GM18870 (cell line): ENCODE data around the gene LRMDA.

Experiments
- ATAC-seq: cut with Tn5 transposase; IDR thresholded peaks from one replicate; pipeline ENCODE4 v1.9.1; 2021; ENCODE audit warnings: moderate library complexity; ENCODE audit not compliant: unreplicated experiment

The LRMDA gene

DNA sequence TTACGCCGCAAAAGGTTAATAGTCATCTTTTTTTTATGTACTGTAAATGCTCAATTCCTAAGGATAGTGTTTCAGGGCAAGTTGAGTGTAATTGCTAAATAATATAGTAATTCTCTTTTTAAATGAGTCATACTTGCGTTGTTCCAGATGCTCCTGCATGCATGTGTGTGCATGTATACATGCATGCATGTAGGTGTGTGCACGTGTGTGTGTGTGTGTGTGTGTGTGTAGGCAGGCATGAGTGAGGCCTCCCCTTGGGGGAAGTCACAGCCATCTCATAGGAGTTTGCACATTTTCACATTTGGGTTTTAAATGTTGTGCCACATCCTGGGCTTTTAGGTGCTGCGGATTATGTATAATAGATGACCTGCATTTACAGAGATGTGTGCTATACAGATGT lies 1110.4 kb downstream of the LRMDA start:
- no peak for ATAC-seq

DNA sequence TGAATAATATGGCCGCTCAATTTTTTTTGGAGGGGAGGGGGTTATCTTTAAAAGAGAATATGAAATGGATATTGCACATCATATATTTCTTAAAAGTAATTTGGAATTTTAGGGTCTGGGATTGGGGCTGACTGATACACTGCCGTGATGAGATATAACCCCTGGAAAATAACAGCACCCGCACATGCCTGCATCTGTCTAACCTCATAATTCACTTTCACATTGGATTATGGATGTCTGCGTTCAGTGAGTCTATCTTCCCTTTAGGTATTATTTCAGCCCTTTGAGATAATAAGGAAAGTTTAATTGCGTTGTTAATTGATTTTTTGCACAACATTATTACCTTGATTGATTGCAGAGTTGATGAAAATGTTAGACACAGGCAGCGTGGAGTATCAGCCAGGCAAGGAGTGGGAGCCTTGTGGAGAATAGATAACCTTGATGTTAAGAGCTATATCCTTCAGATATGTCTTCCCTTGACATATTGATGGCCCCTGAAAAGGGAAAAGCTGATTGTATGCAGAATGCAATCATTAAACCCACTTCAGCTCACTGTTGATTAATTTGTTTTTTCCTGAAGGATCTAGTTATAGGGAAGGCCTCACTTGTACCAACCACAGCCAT lies 1111.0 kb downstream of the LRMDA start:
- ATAC-seq = no peak

DNA sequence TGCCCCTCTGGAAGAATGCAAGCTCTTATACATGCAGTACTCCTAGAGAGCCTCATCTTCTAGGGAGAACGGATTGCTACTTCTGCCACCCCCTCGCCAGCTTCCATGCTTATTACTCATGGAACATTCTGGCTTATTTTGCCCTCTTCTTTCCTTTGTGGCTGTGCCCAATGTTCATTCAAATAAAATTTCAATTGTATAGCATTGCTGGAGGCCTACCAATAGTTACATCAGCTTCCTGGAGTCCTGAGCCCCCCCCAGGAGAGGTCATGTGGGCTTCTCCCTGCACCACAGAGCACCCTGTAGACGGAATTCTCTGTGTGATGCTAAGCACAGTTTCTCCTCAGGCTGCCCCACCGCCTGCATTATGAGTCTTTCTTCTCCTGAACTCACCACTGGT lies 1112.2 kb downstream of the LRMDA start:
- no peak for ATAC-seq

DNA sequence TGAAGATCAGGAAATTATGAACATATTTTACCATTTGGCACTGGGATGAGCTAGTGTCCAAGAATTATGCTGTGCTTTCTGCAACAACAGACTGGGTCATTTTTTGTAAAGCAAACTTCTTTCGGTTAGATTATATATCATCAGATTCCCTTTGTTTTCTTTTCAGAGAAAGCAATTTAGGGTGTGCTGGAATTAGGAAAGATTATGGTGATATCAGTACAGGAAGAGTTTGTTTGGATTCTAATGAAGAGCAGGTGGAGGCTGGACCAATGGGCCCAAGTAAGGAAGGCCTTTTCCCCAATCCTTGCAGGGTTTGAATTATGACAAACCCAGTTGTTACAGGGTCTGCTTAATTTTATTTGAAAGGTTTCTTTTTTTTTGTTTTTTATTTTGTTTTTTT lies 1113.4 kb downstream of the LRMDA start:
- no peak for ATAC-seq

DNA sequence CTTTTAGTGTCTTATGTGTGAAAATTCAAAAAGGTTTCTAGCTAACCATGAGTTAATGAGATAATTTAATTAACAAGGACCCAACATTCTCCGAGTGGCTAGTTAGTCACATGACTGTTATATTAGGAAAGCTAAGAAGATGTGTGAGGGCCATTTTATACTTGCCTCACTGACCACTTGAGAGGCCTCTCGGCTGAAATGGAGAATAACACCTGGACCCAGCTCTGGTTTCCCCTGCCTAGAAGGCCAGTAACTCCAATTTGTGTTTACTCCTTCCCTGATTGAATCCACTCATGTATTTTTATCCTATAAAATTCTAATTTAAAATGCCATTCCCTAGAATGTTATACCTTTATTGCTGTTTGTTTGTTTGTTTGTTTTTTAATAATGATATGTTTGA lies 1115.0 kb downstream of the LRMDA start:
- no peak for ATAC-seq

DNA sequence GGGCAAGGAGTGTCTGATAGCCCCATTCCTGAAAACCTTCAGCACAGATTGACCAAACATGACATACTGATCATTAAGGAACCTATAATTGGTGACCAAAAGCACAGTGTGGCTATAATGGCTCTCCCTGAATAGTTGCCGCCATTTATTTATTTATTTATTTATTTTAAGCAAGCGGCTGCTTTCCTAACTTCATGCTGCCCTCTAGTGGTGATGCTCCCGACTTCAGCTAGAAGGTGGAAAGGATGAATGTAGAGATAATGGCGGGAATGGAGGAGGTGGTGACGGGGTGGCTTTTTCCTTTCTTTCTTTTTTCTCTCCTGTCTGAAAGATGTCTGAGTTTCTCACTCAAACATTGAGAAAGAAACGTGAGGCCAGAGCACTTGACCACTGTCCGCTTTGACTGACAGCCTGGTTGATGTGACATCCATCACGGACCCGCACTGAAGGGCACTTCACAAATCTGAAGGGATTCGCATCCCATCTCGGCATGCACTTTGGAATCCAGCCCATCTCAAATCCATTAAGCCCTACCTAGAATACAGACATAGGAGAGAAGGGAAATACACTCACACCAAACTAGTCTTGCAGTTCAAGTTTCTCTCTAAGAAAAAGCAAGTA lies 1116.0 kb downstream of the LRMDA start:
- peak; percentile 80 for ATAC-seq

DNA sequence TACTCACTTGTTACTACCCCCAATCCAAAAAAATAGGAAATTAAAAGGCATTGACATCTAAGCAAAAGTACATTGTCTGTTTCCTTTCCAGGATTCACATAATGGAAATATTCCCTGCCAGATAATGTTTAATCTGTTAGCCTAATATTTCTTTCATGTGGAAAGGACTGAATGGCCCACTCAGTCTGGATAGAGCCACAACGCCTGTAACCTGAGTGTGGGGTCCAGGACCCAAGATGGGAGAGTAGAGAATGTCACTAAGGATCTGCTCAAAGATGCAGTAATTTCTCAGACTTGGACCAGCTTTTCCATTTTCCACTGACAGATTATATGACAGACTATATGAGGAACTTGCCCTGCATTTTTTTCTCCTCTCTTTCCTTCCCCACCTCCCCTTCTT lies 1117.3 kb downstream of the LRMDA start:
- ATAC-seq = no peak

DNA sequence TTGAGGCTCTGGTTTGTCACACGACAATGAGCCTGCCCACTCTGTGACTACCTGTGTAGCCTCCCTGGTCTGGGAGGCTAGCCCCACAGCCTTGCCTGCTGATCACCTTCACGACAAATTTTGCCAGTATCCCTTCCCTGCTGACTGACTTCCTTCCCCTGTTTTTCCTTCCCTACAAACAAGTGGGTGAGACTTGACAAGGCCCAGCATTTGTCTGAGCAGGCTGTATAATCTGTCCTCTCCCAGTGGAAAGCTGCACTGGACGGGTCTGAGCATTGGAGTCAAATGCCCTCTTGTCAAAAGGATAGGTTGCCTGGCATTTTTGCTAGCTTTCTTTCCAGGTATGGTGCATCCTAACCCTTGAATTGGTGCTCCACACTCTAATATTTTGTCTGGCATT lies 1117.7 kb downstream of the LRMDA start:
- ATAC-seq = no peak

DNA sequence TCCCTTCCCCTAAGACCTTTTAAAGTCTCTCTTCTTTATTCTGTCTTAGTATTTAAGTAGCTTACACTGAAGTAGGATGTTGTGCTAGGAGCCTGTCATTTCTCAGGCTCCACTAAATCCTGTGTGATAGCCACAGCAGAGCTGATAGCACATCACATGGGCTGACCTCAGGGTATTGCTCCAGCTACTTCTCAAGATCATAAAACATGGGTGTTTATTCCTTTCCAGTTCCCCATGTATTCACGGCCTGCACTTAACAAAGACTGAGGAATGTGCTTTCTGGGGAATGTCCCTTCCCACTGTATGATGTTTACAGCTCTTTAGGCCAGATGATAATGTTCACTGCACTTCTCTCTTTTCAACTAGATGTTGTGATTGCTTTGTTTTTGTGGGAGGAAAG lies 1119.4 kb downstream of the LRMDA start:
- no peak for ATAC-seq

DNA sequence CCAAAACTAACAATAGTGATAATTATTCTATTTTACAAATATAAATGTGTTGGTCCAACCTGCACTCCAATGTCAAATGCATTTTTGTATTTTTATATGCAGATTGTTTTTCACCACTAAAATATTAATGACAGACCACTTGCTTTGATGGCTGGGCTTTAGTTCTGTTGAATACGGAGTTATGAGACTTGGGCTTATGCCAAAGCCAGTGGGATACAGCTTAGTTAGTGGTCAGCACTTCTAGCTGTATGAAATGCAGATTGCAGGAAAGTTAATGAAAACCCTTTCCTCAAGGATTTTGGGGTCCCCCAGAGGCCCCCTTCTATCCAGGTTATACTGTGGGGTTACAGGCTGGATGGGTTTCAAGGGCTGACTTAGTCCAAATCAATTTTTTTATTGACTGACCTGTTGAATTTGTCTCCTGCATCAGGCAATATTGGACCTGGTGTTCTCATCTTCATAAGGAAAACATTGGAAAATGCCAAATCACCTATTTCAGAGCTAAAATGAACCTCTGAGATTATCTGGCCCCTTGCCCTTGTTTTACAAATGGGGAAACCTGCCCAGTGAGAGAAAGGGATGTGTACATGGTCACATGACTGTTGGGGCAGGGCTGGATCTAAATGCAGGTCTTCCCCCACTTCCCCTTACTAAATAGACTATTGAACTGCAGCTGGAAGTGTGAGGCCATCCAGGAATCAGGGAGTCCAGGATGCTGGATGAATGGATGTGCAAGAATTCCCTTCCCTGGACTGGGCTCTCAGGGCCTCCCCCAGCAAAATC lies 1120.9 kb downstream of the LRMDA start:
- ATAC-seq = no peak

DNA sequence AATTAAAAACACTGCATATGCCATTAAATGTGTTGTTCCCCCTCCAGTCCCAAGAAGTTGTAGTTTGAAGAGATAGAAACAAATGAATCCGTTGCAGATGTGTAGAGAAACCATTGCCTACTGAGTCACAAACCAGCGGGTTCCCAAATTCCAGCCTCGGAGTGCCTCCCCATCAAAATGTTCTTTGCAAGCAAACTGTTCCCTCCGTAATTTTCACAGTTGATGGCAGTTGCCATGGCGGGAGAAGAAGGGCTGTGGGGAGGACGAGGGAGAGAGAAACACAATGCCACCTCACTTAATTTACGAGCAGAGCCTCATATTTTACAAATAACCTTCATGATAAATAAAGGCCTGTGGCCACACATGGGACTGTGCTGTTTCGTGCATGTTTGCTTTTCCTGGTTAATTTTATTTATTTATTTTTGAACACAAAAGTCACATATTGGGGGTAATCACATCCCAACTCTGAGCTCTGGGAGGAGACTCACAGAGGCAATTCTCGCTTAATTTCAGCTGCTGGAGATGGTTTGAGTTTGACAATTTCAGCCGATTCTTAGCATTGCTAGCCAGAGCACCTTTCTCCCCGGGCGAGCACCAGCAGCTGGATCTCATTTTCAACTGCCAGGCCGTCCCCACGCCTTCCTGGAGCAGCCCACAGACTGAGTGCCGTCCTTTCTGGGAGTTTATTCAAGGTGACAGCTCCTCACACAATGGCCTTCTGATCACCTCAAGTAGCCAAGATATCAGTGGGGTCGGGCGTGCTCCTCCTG lies 1122.0 kb downstream of the LRMDA start:
- no peak for ATAC-seq

DNA sequence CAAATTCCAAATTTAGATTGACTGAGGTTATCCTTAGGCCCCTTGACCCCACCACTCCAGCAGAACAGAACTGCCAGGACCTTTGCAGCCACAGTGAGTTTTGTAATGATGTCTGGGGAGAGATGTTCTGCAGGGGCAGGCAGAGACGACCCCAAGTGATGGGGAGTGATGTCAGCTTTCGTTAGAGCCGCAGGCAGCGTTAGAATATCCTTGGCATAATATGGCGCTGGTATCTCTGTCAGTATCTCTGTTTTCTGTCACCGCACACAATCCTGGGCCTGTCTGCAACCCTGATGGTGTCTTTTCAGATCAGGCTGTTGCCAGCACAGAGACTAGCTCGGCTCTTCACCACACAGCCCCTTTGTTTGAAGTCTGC lies 1122.6 kb downstream of the LRMDA start:
- ATAC-seq = no peak

DNA sequence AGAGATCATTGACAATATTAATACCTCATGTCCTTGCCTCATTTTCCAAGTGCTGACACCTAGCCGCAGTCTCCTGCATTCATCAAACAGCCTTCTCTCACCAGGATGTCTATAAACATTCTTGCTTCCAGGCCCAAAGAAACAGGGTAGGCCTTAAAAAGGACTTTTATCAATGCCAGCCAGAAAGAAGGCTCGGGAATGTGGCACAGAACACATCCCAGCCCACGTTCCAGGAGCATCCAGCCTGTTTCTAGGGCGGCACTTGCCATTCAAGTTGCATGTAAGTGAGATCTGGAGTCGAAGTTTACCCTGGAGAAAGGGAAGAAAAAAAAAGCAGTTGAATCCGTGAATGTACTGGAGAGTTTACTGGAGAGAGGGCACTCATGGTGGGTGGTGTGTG lies 1123.1 kb downstream of the LRMDA start:
- no peak for ATAC-seq

DNA sequence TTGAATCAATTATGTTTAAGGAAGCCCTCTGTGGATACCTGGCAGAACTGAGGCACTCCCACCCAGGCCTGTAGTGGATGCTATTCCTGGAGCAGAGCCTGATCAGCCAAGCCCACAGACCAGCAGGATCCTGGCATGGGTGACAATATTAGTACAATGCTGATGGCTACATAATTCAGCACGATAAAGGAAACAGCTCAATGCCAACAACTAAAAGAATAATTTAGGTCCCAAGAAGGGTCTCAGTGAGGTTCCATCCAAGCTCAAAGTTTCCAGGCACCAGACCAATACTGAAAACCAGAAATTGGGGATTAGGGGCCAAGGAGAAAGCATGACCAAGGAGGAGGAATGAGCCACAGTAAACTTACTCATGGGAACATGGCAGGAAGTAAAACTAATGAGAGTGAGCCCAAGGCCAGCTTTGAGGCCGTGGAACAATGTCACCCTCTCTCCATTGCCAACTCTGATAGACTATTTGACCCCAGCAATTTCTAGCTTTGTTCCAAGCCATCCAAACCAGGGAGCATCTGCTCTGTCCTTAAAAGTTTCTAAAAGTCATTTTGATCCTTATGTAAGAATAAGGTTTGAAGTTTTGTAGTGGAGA lies 1123.7 kb downstream of the LRMDA start:
- no peak for ATAC-seq

DNA sequence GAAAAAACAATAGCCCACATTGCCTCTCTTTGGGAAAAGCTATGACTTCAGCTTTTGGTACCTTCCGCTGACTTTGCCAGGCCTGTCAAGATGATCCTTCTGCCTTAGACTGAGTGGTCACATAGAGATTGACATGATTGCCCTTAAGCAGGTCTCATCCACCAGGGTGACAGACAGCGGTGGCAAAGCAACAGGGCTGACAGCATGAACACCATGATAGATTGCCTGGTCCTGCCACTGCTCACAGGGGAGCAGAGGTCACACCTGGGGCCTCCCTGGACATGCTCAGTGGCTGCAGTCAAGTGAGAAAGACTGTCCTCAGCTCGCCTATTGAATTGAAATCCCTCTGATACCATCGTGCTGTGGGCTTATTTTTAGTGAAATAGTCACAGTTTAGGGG lies 1125.9 kb downstream of the LRMDA start:
- ATAC-seq = no peak

DNA sequence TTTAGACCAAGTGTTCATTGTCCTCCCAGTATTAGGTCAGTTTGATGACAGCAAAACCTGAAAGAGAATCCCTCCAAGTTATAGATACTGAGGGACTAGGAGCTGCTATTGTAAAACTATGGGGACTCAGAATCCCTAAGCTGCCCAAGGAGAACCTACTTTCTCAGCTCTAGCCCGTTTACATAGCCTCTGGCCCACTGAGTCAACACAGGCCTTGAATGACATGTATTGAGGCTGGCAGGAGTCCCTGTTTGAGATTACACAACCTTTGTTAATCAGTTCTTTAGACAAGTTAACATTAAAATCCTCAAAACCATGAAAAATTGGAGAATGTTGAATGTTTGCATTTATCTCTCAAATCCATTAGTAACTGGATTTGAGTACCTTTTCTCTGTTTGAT lies 1127.2 kb downstream of the LRMDA start:
- ATAC-seq = no peak

DNA sequence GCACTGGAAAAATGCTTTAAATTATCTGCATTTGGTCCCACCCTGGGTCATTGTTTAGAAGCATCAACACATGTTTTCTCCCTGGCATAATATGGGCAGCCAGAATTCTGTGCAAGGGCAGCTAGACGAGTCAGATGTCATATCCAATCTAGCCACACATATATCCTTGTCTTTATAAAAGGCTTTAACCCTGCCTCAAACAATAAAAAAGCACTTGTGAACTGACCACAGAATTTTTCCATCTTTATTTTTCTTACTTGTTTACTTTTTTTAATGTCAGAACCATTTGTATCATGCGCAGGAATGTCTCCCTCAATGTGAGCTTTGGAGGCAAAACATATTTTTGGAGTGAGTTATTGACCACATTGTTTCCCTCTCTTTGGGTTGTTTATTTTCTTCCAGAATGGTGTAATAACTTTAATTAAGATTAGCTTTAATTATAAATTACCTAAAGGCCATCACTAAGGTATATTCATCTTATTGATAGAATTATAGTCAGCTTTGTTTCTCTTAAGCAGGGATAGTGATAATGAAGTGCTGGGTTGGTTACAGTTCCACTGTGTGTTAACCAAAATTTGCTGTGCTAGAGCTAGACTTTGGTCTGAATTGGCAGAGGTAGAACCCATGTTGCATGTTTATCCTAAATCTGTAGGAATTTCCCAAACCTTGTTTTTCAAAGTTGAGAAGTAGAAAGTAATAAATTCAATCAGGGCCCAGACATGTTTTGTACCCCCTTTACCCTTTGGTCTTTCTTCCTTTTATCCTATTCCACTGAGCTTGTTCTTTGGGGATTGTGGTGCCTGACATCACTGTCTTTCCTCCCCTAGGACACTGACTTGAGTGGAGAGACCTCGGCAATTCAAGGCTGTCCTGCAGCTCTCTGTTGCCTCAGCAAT lies 1127.8 kb downstream of the LRMDA start:
- ATAC-seq = no peak

DNA sequence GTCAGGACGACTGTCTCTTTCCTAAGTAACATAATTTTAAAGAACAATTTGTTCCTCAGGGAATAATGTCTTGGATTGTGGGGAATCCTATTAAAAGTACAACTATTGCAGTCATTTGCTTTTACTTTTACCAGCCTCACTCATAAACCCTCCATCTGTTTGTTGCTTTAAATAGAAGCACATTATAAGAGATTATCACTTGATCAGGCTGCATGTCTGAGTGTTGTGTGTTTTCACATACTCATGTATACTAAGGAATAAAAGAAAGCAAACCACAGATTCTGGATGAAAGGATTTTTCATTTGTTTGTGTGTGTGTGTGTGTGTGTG lies 1128.4 kb downstream of the LRMDA start:
- no peak for ATAC-seq

DNA sequence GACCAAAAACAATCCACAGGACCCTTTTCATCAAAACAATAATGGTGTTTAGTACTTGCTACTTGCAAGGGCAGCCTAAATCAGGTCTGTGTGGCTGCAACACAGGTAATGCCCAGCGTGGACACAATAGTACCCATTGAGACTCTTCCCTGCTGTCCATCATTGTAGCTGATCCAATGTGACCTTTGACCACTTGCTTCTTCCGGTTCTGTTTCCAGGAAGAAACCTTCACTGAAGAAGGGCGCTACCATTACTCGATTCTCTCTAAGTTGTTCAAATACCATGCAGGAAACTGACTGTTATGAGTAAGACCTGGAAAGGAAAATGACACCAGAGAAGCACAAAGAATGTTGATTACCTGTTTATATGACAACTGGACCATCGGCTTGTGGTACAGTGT lies 1128.9 kb downstream of the LRMDA start:
- no peak for ATAC-seq

DNA sequence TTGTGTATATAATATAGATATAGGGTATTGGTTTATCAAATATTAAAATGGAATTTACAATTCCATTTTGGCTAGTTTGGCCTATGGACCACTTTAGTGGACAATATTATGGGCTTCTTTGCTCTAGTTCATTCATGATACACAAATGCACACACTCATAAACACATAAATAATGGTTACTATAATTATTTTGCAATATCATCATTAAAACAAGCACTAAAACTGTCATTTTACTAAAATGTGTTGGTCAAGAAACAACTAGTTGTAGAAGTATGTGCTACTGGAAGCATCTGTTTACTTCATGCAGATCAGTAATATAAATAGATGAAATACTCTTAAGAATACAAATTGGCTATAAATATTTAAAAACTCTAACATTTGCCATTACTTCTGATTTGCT lies 1131.9 kb downstream of the LRMDA start:
- ATAC-seq = no peak
